Naive B cell (primary cell): ENCODE measurements around the gene CLSTN2. TPM values are rescaled to one million over a fixed set of nuclear protein-coding genes. Genes with fewer than 3 reads are reported as not detected.
A peak's percentile ranks its signal among the peaks of the same experiment; 100 is the strongest.

ENCODE experiments used
- ATAC-seq, 2 donors: fragments of 150-1000 bp; cut with Tn5 transposase; 2 replicates each; pipeline ENCODE4 v1.10.0; 2021; ENCODE audit warnings: low read depth in 2 of 2, mild to moderate bottlenecking in 2 of 2, moderate library complexity in 2 of 2
- DNase-seq: peaks from one replicate; pipeline ENCODE4 v3.0.0; 2022
- H3K27ac Mint-ChIP-seq, 6 donors: one replicate each; pipeline ENCODE4 v1.8.0; 2020 to 2022; ENCODE audit warnings: mild to moderate bottlenecking in 6 of 6, mixed read lengths in 6 of 6, moderate library complexity in 5 of 6, inconsistent platforms in 2 of 6
- H3K27me3 Mint-ChIP-seq, 3 donors: one replicate each; pipeline ENCODE4 v1.8.0; 2021 to 2022; ENCODE audit warnings: mixed read lengths in 3 of 3, mild to moderate bottlenecking in 1 of 3
- H3K36me3 Mint-ChIP-seq, 2 donors: one replicate each; pipeline ENCODE4 v1.8.0; 2020 to 2022; ENCODE audit warnings: mixed read lengths in 2 of 2, inconsistent platforms in 1 of 2, mild to moderate bottlenecking in 1 of 2
- H3K4me1 Mint-ChIP-seq, 3 donors: one replicate each; pipeline ENCODE4 v1.8.0; 2020 to 2022; ENCODE audit warnings: mixed read lengths in 3 of 3, inconsistent platforms in 1 of 3, mild to moderate bottlenecking in 1 of 3, moderate library complexity in 1 of 3
- H3K4me3 Mint-ChIP-seq, 8 donors: one replicate each; pipeline ENCODE4 v1.8.0; 2020 to 2022; ENCODE audit warnings: mild to moderate bottlenecking in 8 of 8, mixed read lengths in 8 of 8, moderate library complexity in 8 of 8, inconsistent platforms in 2 of 8
- H3K9me3 Mint-ChIP-seq, 7 donors: one replicate each; pipeline ENCODE4 v1.8.0; 2020 to 2022; ENCODE audit warnings: mixed read lengths in 7 of 7, mild to moderate bottlenecking in 5 of 7, inconsistent platforms in 2 of 7, moderate library complexity in 1 of 7
- polyA plus RNA-seq, 6 donors: library from polyadenylated mRNA; unstranded; fragments of 300-500 nt; fragmentation: Illumina TruSeq; gene quantifications; one replicate each; pipeline ENCODE4 v1.2.3, GENCODE V29; 2021; ENCODE audit warnings: low read depth in 6 of 6

Gene CLSTN2
- polyA plus RNA-seq, 6 donors from 2014 or later: not detected

GRCh38 chr3:140552403-140552802 is 617.4 kb downstream of the CLSTN2 start:
- no peaks in the 10 kb centered on the region for H3K4me1 Mint-ChIP-seq
- no peaks in the 10 kb centered on the region for H3K36me3 Mint-ChIP-seq
- no peak overlapping the region for H3K4me3 Mint-ChIP-seq
- peaks cover 0 to 6% (median 0%) of the 10 kb centered on the region in 7 donors for H3K9me3 Mint-ChIP-seq
- ATAC-seq (no peak), DNase-seq (no peak)
- H3K27ac Mint-ChIP-seq: no peak overlapping the region
- H3K27me3 Mint-ChIP-seq: peaks cover 0 to 13% (median 6%) of the 10 kb centered on the region in 3 donors

- ATAC-seq: no peak
- no peaks in the 10 kb centered on the region for H3K4me1 Mint-ChIP-seq
- peaks cover 0 to 15% (median 7%) of the 10 kb centered on the region in 3 donors for H3K27me3 Mint-ChIP-seq
- no peaks in the 10 kb centered on the region for H3K36me3 Mint-ChIP-seq
- H3K27ac Mint-ChIP-seq: no peak overlapping the region
- H3K4me3 Mint-ChIP-seq: no peak overlapping the region
- H3K9me3 Mint-ChIP-seq: peaks cover 0 to 6% (median 0%) of the 10 kb centered on the region in 7 donors
- DNase-seq: no peak
These were observed 617.9 kb downstream of the CLSTN2 start for GRCh38 chr3:140552898-140553297.

GRCh38 chr3:140553591-140553990 is 618.6 kb downstream of the CLSTN2 start:
- DNase-seq (no peak), ATAC-seq (no peak)
- Mint-ChIP-seq H3K36me3 (no peaks in the 10 kb centered on the region), H3K4me3 (no peak overlapping the region), H3K4me1 (no peaks in the 10 kb centered on the region), H3K27ac (no peak overlapping the region), H3K9me3 (peaks cover 0 to 6% (median 0%) of the 10 kb centered on the region in 7 donors), H3K27me3 (peaks cover 0 to 15% (median 4%) of the 10 kb centered on the region in 3 donors)

- Mint-ChIP-seq H3K9me3 (peaks cover 0 to 6% (median 0%) of the 10 kb centered on the region in 7 donors), H3K27me3 (peaks cover 0 to 24% (median 4%) of the 10 kb centered on the region in 3 donors), H3K4me3 (no peak overlapping the region), H3K27ac (no peak overlapping the region), H3K36me3 (no peaks in the 10 kb centered on the region), H3K4me1 (no peaks in the 10 kb centered on the region)
- ATAC-seq (no peak), DNase-seq (no peak)
These were observed 620.7 kb downstream of the CLSTN2 start for GRCh38 chr3:140555666-140556065.

GRCh38 chr3:140557476-140557875 is 622.5 kb downstream of the CLSTN2 start:
- no peak overlapping the region for H3K27ac Mint-ChIP-seq
- ATAC-seq: no peak
- no peak for DNase-seq
- peaks cover 0 to 6% (median 0%) of the 10 kb centered on the region in 7 donors for H3K9me3 Mint-ChIP-seq
- peak overlapping the region in 1 of 8 donors; percentile 18 for H3K4me3 Mint-ChIP-seq
- no peaks in the 10 kb centered on the region for H3K36me3 Mint-ChIP-seq
- no peaks in the 10 kb centered on the region for H3K4me1 Mint-ChIP-seq
- peaks cover 0 to 24% (median 4%) of the 10 kb centered on the region in 3 donors for H3K27me3 Mint-ChIP-seq

GRCh38 chr3:140559546-140559945 is 624.6 kb downstream of the CLSTN2 start:
- no peak for DNase-seq
- H3K27me3 Mint-ChIP-seq: peaks cover 0 to 32% (median 4%) of the 10 kb centered on the region in 3 donors
- ATAC-seq: no peak
- peaks cover 0 to 7% (median 0%) of the 10 kb centered on the region in 7 donors for H3K9me3 Mint-ChIP-seq
- H3K4me3 Mint-ChIP-seq: no peak overlapping the region
- H3K36me3 Mint-ChIP-seq: no peaks in the 10 kb centered on the region
- H3K27ac Mint-ChIP-seq: no peak overlapping the region
- no peaks in the 10 kb centered on the region for H3K4me1 Mint-ChIP-seq

- peaks cover 0 to 17% (median 4%) of the 10 kb centered on the region in 3 donors for H3K27me3 Mint-ChIP-seq
- H3K27ac Mint-ChIP-seq: no peak overlapping the region
- ATAC-seq (no peak), DNase-seq (no peak)
- peaks cover 0 to 9% (median 0%) of the 10 kb centered on the region in 7 donors for H3K9me3 Mint-ChIP-seq
- H3K4me1 Mint-ChIP-seq: no peaks in the 10 kb centered on the region
- H3K36me3 Mint-ChIP-seq: no peaks in the 10 kb centered on the region
- peak overlapping the region in 1 of 8 donors; percentile 43 for H3K4me3 Mint-ChIP-seq
These were observed 628.3 kb downstream of the CLSTN2 start for GRCh38 chr3:140563206-140563760.

GRCh38 chr3:140568131-140568530 is 633.1 kb downstream of the CLSTN2 start:
- no peaks in the 10 kb centered on the region for H3K36me3 Mint-ChIP-seq
- no peak for DNase-seq
- H3K9me3 Mint-ChIP-seq: peaks cover 0 to 9% (median 0%) of the 10 kb centered on the region in 7 donors
- no peak overlapping the region for H3K4me3 Mint-ChIP-seq
- H3K4me1 Mint-ChIP-seq: no peaks in the 10 kb centered on the region
- no peak for ATAC-seq
- no peak overlapping the region for H3K27ac Mint-ChIP-seq
- peaks cover 0 to 8% (median 4%) of the 10 kb centered on the region in 3 donors for H3K27me3 Mint-ChIP-seq

- Mint-ChIP-seq H3K4me1 (no peaks in the 10 kb centered on the region), H3K9me3 (peaks cover 0 to 9% (median 0%) of the 10 kb centered on the region in 7 donors), H3K36me3 (no peaks in the 10 kb centered on the region), H3K27ac (peak overlapping the region in 1 of 6 donors; percentile 19), H3K4me3 (no peak overlapping the region), H3K27me3 (peaks cover 0 to 5% (median 4%) of the 10 kb centered on the region in 3 donors)
- ATAC-seq (no peak), DNase-seq (no peak)
These were observed 634.0 kb downstream of the CLSTN2 start for GRCh38 chr3:140568842-140569520.

GRCh38 chr3:140570602-140571001 is 635.6 kb downstream of the CLSTN2 start:
- no peak for ATAC-seq
- Mint-ChIP-seq H3K4me1 (no peaks in the 10 kb centered on the region), H3K27me3 (peaks cover 0 to 4% (median 0%) of the 10 kb centered on the region in 3 donors), H3K27ac (no peak overlapping the region), H3K4me3 (no peak overlapping the region), H3K36me3 (no peaks in the 10 kb centered on the region), H3K9me3 (peaks cover 0 to 2% (median 0%) of the 10 kb centered on the region in 7 donors)
- no peak for DNase-seq

GRCh38 chr3:140571836-140572235 is 636.9 kb downstream of the CLSTN2 start:
- DNase-seq (no peak), ATAC-seq (no peak)
- Mint-ChIP-seq H3K4me1 (no peaks in the 10 kb centered on the region), H3K9me3 (peaks cover 0 to 2% (median 0%) of the 10 kb centered on the region in 7 donors), H3K27me3 (peaks cover 0 to 4% (median 0%) of the 10 kb centered on the region in 3 donors), H3K36me3 (no peaks in the 10 kb centered on the region), H3K4me3 (no peak overlapping the region), H3K27ac (no peak overlapping the region)

GRCh38 chr3:140572334-140572733 is 637.3 kb downstream of the CLSTN2 start:
- H3K36me3 Mint-ChIP-seq: no peaks in the 10 kb centered on the region
- H3K27me3 Mint-ChIP-seq: peaks cover 0 to 2% (median 1%) of the 10 kb centered on the region in 3 donors
- ATAC-seq (no peak), DNase-seq (no peak)
- no peak overlapping the region for H3K27ac Mint-ChIP-seq
- peaks cover 0 to 2% (median 0%) of the 10 kb centered on the region in 7 donors for H3K9me3 Mint-ChIP-seq
- no peak overlapping the region for H3K4me3 Mint-ChIP-seq
- H3K4me1 Mint-ChIP-seq: no peaks in the 10 kb centered on the region

- no peak for DNase-seq
- Mint-ChIP-seq H3K4me3 (no peak overlapping the region), H3K27me3 (peaks cover 0 to 8% (median 0%) of the 10 kb centered on the region in 3 donors), H3K27ac (no peak overlapping the region), H3K4me1 (no peaks in the 10 kb centered on the region), H3K9me3 (peaks cover 0 to 2% (median 0%) of the 10 kb centered on the region in 7 donors), H3K36me3 (no peaks in the 10 kb centered on the region)
- no peak for ATAC-seq
These were observed 638.0 kb downstream of the CLSTN2 start for GRCh38 chr3:140573011-140573410.

- Mint-ChIP-seq H3K9me3 (peaks cover 0 to 6% (median 0%) of the 10 kb centered on the region in 7 donors), H3K27me3 (peaks cover 3 to 12% (median 8%) of the 10 kb centered on the region in 3 donors), H3K27ac (no peak overlapping the region), H3K4me3 (no peak overlapping the region), H3K36me3 (no peaks in the 10 kb centered on the region), H3K4me1 (no peaks in the 10 kb centered on the region)
- no peak for DNase-seq
- ATAC-seq: no peak
These were observed 639.4 kb downstream of the CLSTN2 start for GRCh38 chr3:140574375-140574774.
